22Rv1 (cell line): ENCODE data around the gene FOLR1.
"Not testable (repeated sequence)": the region's sequence is repeated elsewhere in the genome, so short reads cannot be mapped to it uniquely, and the experiment has no call there.

Source experiments
- H3K27ac ChIP-seq: fragments of 450-650 bp; 2 replicates; pipeline ENCODE4 v1.5.1; 2017
- CTCF ChIP-seq: fragments of 450-650 bp; IDR thresholded peaks from 2 replicates; pipeline ENCODE4 v1.5.1; 2017; ENCODE audit warnings: mild to moderate bottlenecking
- ZFX ChIP-seq: fragments of 450-650 bp; IDR thresholded peaks from 2 replicates; pipeline ENCODE4 v1.6.1; 2017; ENCODE audit warnings: antibody characterized with exemption, borderline replicate concordance

Gene FOLR1

GRCh38 chr11:72195518-72196270 is 3.8 kb downstream of the FOLR1 start:
- H3K27ac ChIP-seq = no peak overlapping the region
- no peak for TF ChIP-seq ZFX
- TF ChIP-seq CTCF = no peak

GRCh38 chr11:72201445-72201844 is 9.5 kb downstream of the FOLR1 start:
- not testable (repeated sequence) for H3K27ac ChIP-seq

GRCh38 chr11:72202571-72202970 is 10.6 kb downstream of the FOLR1 start:
- no peak overlapping the region for H3K27ac ChIP-seq
- no peak for TF ChIP-seq ZFX
- no peak for TF ChIP-seq CTCF

GRCh38 chr11:72203163-72203562 is 11.2 kb downstream of the FOLR1 start:
- TF ChIP-seq CTCF (no peak), ZFX (no peak)
- H3K27ac ChIP-seq = no peak overlapping the region

- TF ChIP-seq CTCF (no peak), ZFX (no peak)
Measured at GRCh38 chr11:72204886-72205285, 12.9 kb downstream of the FOLR1 start.

GRCh38 chr11:72206794-72207193 is 14.9 kb downstream of the FOLR1 start:
- H3K27ac ChIP-seq = not testable (repeated sequence)

More at GRCh38 chr11:72204886-72205285, 12.9 kb downstream of the FOLR1 start:
- no peak overlapping the region for H3K27ac ChIP-seq

GRCh38 chr11:72208281-72208680 is 16.3 kb downstream of the FOLR1 start:
- no peak for TF ChIP-seq ZFX
- no peak for TF ChIP-seq CTCF
- H3K27ac ChIP-seq = no peak overlapping the region

GRCh38 chr11:72209101-72209500 is 17.2 kb downstream of the FOLR1 start:
- H3K27ac ChIP-seq = no peak overlapping the region
- TF ChIP-seq ZFX = no peak
- TF ChIP-seq CTCF = no peak
